A172 (cell line): Measurements from ENCODE around the gene TBC1D20. TPM values are rescaled to one million over a fixed set of nuclear protein-coding genes. Genes with fewer than 3 reads are reported as not detected.
"Not testable (repeated sequence)": the region's sequence is repeated elsewhere in the genome, so short reads cannot be mapped to it uniquely, and the experiment has no call there.

Experiments
- DNase-seq: peaks from one replicate; pipeline ENCODE4 v3.0.0-alpha.2; 2015; ENCODE audit warnings: low spot score
- total RNA-seq: library from RNA; depleted of rRNA; stranded (reverse); fragments of >200 nt; shearing (Covaris generic); gene quantifications from 2 replicates; pipeline ENCODE4 v1.2.3, GENCODE V29; 2014; rRNA removed

Gene TBC1D20
- total RNA-seq: 29.6 and 29.7 TPM in 2 replicates

DNA sequence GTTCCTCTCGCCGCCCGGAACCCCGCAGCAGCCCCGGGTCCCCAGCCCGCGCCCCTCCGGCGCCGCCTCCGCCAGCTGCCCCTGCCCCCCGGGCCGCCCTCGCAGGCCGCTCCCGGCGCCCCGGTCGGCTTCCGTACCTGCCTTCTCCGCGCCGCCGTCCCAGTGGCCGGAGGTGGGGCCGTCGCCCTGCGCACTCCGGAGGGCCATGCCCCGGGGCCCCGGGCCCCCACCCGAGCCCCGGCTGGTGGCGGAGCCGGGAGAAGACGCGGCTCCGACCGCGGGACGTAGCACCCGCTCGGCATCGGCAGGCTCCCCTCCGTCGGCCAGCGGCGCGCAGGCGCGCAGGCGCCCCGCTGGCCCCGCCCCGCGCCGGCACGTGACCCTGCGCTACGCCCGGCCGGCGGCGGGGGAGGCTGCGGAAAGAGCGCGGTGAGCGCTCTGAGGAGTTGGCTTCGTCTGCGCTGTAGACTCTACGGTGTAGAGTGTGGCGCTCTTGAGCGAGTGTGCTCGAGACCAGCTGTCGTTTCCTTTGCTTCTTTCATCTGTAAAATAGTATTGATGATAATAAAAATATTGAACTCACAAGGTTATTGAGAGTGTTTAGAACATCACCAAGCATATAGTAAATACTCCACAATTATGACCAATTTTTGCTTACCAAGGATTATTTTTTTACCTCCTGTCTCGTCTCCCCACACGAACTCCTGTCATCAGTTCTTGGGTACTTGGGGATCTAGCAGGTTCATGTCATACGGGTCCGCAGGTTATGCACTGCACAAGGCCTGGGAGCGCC, at the start of gene TBC1D20:
TBC1D20 (minus strand) TSS at position 335 of the 793 bp plus-strand sequence; CDS start at position 207, 128 bp downstream.
- DNase-seq: peak; percentile 73

GRCh38 chr20:510328-511057, 48.2 kb upstream of the TBC1D20 start:
- not testable (repeated sequence) for DNase-seq

DNA sequence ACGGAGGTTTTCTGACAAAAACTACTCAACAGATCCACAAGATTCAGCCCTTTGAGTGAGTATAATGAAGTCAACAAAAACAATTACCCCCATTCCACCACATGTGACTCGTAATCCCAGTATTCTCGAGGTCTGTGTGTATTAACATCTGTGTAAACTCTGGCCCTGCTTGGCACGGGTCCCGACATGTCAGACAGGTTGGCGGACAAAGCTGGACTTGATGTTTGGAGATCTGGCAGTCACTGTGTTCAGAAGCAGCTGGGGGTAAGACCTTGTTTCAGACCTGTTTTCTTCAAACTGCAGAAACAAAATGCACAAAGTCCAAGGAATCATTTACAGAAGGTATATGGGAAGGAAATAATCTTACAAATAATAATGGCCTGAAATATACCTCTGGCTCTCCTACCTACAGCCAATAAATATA, 46.0 kb upstream of the TBC1D20 start:
- DNase-seq: not testable (repeated sequence)

DNA sequence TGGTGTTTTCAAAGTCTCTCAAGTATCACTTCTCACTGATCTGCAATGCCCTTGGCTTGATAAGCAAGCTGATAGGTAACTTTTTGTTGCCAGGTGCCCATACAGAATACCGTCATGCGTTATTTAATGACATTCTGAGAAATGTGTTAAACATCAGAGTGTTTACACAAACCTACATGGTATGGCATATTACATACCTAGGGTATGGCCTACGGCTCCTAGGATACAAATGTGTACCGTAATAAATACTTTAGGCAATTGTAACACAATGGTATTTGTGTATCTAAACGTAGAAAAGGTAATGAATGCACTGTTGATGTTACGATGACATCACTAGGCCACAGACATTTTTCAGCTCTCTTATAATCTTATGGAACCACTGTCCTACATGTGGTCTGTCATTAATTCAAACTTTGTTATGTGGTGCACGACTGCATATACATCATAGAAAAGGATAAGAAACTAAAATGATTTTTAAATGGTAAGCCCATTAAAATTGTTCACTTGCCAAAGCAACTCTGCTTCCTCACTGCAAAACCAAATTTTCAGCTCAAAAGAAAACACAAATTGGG, 45.5 kb upstream of the TBC1D20 start:
- no peak for DNase-seq

DNA sequence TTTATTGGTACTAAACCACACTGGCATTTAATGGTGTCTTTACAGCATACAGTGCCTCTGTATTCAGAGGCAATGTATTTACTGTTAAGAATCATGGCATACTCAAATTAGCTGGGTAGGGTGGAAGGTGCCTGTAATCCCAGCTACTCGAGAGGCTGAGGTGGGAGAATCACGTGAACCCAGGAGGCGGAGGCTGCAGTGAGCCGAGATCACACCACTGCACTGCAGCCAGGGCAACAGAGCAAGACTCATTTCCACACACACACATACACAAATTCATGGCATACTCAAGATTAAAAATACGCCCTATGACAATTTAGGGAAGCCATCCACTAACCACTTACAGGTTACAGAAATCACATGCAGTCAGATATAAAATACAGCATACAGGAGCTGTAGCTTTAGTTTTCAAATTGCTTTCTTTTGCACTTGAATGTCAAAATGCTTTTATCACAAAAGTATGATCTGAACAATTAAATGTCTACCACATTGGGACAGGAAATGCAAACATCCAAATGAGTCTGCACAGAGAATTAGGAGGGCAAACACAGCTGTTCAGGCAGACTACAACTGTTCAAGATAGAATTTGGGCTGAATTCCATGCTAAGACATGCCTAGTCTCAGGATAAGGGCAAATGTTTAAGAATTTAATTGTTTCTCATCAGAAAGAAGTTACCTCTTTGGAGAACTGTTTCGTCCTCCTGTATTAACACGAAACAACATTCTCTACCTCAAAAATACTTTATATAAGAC, 44.8 kb upstream of the TBC1D20 start:
- DNase-seq: no peak

DNA sequence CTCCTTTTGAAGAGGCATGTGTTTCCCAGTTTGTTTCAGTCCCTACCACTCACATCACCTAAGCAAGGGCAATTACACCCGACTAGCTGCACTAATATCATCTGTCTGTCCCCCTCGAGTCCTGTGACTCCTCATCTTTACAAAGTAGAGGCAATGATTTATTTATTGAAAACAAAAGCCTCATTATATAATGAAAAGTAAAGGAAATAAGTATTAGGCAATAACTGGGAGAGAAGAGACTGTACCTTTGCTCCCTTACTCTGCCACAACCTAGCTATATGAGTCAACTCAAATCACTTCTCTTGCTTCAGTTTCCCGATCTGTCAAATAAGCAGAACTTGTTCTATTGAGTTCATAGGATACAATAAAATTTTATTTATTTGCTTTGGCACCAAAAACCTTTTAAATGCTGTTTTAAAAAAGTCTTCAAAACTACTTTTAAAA, 42.3 kb upstream of the TBC1D20 start:
- no peak for DNase-seq

- DNase-seq: no peak
Measured at GRCh38 chr20:503048-503737, 40.9 kb upstream of the TBC1D20 start.

GRCh38 chr20:497979-498378, 35.6 kb upstream of the TBC1D20 start:
- no peak for DNase-seq

GRCh38 chr20:496126-496696, 33.9 kb upstream of the TBC1D20 start:
- no peak for DNase-seq

- no peak for DNase-seq
Measured at GRCh38 chr20:492159-492558, 29.8 kb upstream of the TBC1D20 start.

GRCh38 chr20:487655-488054, 25.3 kb upstream of the TBC1D20 start:
- no peak for DNase-seq

GRCh38 chr20:483815-484644, 21.7 kb upstream of the TBC1D20 start:
- DNase-seq: no peak

GRCh38 chr20:481167-481566, 18.8 kb upstream of the TBC1D20 start:
- DNase-seq: no peak

DNA sequence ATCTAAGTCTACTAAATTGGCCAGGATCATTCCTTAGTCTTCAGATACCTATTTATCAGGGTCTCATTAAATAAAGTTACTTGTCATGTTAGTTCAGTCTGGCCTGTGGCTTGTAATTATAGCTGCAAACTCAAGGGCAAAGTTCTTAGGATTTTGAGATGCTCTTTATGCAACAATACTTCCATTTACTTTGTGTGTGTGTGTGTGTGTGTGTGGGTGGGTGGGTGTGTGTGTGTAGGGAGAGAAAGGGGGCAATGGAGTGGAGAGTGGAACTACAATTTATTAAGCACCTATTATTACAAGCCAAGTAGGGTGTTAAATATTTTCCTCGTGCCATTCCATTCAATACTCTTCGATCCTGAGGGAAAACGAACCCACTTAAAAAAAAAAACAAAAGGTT, 17.7 kb upstream of the TBC1D20 start:
- DNase-seq: no peak

DNA sequence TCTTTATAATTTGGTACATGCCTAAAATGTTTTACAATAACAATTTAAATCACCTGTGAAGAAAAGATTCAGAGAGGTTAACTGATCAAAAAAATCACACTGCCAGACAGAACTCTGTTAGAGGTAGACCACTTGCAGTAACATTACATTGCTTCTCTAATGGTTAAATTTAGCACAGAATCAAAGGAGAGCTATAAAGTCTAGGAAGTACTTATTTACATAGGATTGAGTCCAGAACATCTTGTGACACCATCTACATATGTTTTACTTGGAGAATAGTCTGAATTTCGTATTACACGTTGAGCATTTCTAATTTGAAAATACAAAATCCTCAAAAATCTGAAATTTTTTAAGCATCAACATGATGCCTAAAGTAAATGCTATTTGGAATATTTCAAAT, 17.2 kb upstream of the TBC1D20 start:
- no peak for DNase-seq

DNA sequence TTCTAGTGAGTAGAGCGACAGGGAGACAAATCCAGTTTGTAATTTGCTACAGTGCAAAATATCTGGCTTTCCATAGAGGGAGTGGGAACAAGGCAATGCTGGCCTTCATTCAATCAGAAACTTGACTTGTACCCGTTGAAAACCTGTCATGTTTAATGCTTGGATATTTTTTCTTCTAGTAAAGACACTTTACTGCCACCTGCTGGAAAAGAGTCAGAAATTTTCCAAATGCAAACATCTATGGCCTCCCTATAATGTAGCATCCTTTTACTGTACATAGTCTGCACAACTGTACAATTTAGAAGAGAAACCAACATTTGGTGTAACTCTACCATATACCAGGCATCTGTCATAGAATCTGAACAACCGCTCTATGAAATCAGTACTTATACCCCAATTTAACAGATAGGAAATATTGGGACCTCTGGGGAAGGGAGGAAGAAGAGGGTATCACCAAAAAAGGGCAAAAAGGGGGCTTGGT, 16.7 kb upstream of the TBC1D20 start:
- DNase-seq: peak; percentile 70

GRCh38 chr20:478010-478948, 15.9 kb upstream of the TBC1D20 start:
- no peak for DNase-seq

GRCh38 chr20:476561-477249, 14.4 kb upstream of the TBC1D20 start:
- DNase-seq: not testable (repeated sequence)
